Neural progenitor cell (in vitro differentiated cells): ENCODE measurements around the gene PSAPL1. TPM values are rescaled to one million over a fixed set of nuclear protein-coding genes. Genes with fewer than 3 reads are reported as not detected.

Experiments
- DNase-seq: peaks from one replicate; pipeline ENCODE4 v3.0.0-alpha.2; 2016; ENCODE audit warnings: low spot score
- H2AFZ ChIP-seq: fragments of 200-600 bp; sonication (generic); replicated peaks from 2 replicates; pipeline ENCODE4 v1.6.1; 2016; ENCODE audit warnings: antibody characterized with exemption
- H3F3A ChIP-seq: fragments of 200-600 bp; sonication (generic); 2 replicates; pipeline ENCODE4 v1.6.1; 2016; ENCODE audit warnings: antibody characterized with exemption, low read depth
- H3K27ac ChIP-seq: fragments of 200-600 bp; sonication (generic); 2 replicates; pipeline ENCODE4 v1.5.1; 2016; ENCODE audit warnings: mild to moderate bottlenecking
- H3K27me3 ChIP-seq: fragments of 200-600 bp; sonication (generic); 2 replicates; pipeline ENCODE4 v1.6.1; 2016; ENCODE audit warnings: mild to moderate bottlenecking, moderate library complexity
- H3K36me3 ChIP-seq: fragments of 200-600 bp; sonication (generic); 2 replicates; pipeline ENCODE4 v1.5.1; 2016
- H3K4me1 ChIP-seq: fragments of 200-600 bp; sonication (generic); 2 replicates; pipeline ENCODE4 v1.6.1; 2016; ENCODE audit warnings: mixed run types
- H3K4me2 ChIP-seq: fragments of 200-600 bp; sonication (generic); 2 replicates; pipeline ENCODE4 v1.6.1; 2016
- H3K4me3 ChIP-seq: fragments of 200-600 bp; sonication (generic); 2 replicates; pipeline ENCODE4 v1.5.1; 2016
- H3K79me2 ChIP-seq: fragments of 200-600 bp; sonication (generic); 2 replicates; pipeline ENCODE4 v1.6.1; 2016; ENCODE audit warnings: low read depth
- H3K9ac ChIP-seq: fragments of 200-600 bp; sonication (generic); 2 replicates; pipeline ENCODE4 v1.6.1; 2016
- H3K9me3 ChIP-seq: fragments of 200-600 bp; sonication (generic); 2 replicates; pipeline ENCODE4 v1.5.1; 2016; ENCODE audit warnings: low read depth
- H4K20me1 ChIP-seq: fragments of 200-600 bp; sonication (generic); 2 replicates; pipeline ENCODE4 v1.6.1; 2016; ENCODE audit warnings: low read depth
- H3K27ac Mint-ChIP-seq: 3 replicates; pipeline ENCODE4 v1.8.0; 2021; ENCODE audit warnings: mixed read lengths
- H3K27me3 Mint-ChIP-seq: 2 replicates; pipeline ENCODE4 v1.8.0; 2022; ENCODE audit warnings: low read depth, mild to moderate bottlenecking, inconsistent platforms, moderate library complexity, mixed read lengths; ENCODE audit not compliant: insufficient read depth
- H3K36me3 Mint-ChIP-seq: 3 replicates; pipeline ENCODE4 v1.8.0; 2021; ENCODE audit warnings: mixed read lengths
- H3K4me1 Mint-ChIP-seq: 3 replicates; pipeline ENCODE4 v1.8.0; 2021; ENCODE audit warnings: mixed read lengths
- H3K4me3 Mint-ChIP-seq: 3 replicates; pipeline ENCODE4 v1.8.0; 2021; ENCODE audit warnings: mild to moderate bottlenecking, moderate library complexity, mixed read lengths
- H3K9me3 Mint-ChIP-seq: 3 replicates; pipeline ENCODE4 v1.8.0; 2020; ENCODE audit warnings: mixed read lengths
- CTCF ChIP-seq: fragments of 200-600 bp; sonication (generic); IDR thresholded peaks from 2 replicates; pipeline ENCODE4 v1.5.1; 2017; ENCODE audit warnings: antibody characterized with exemption, mild to moderate bottlenecking
- EZH2 ChIP-seq: fragments of 200-600 bp; sonication (generic); IDR thresholded peaks from 2 replicates; pipeline ENCODE4 v1.6.1; 2017; ENCODE audit warnings: antibody characterized with exemption, mild to moderate bottlenecking, moderate library complexity
- EZH2phosphoT487 ChIP-seq: fragments of 200-600 bp; sonication (generic); IDR thresholded peaks from 2 replicates; pipeline ENCODE4 v1.6.1; 2017; ENCODE audit warnings: antibody characterized with exemption
- total RNA-seq: library from RNA; depleted of rRNA; stranded (reverse); fragments of >200 nt; gene quantifications from 2 replicates; pipeline ENCODE4 v1.2.3, GENCODE V29; 2015; ENCODE audit warnings: low replicate concordance

Gene PSAPL1
- total RNA-seq, 1 donor from 2014 or later: not detected

GRCh38 chr4:7447236-7447635 lies 12.5 kb upstream of the PSAPL1 start:
- Mint-ChIP-seq H3K27ac (peak overlapping the region; percentile 72), H3K4me3 (no peak overlapping the region), H3K36me3 (no peaks in the 10 kb centered on the region)

GRCh38 chr4:7444731-7445130 lies 10.0 kb upstream of the PSAPL1 start:
- H3K4me3 Mint-ChIP-seq: no peak overlapping the region
- DNase-seq: no peak
- no peak overlapping the region for H3K9ac ChIP-seq

More at GRCh38 chr4:7447236-7447635, 12.5 kb upstream of the PSAPL1 start:
- Mint-ChIP-seq H3K27me3 (peaks cover 7% of the 10 kb centered on the region), H3K4me1 (peaks cover 16% of the 10 kb centered on the region), H3K9me3 (peaks cover 3% of the 10 kb centered on the region)
- H3K4me2 ChIP-seq: no peak overlapping the region
- no peak overlapping the region for H2AFZ ChIP-seq
- no peak overlapping the region for H3K27ac ChIP-seq
- no peaks in the 10 kb centered on the region for H3K9me3 ChIP-seq
- TF ChIP-seq CTCF (no peak), EZH2phosphoT487 (no peak), EZH2 (no peak)
- H3K36me3 ChIP-seq: no peaks in the 10 kb centered on the region
- no peaks in the 10 kb centered on the region for H3K27me3 ChIP-seq
- no peak overlapping the region for H3K9ac ChIP-seq
- no peaks in the 10 kb centered on the region for H3K79me2 ChIP-seq
- peaks cover 6% of the 10 kb centered on the region for H4K20me1 ChIP-seq
- no peak overlapping the region for H3K4me3 ChIP-seq
- H3F3A ChIP-seq: no peaks in the 10 kb centered on the region
- H3K4me1 ChIP-seq: peaks cover 11% of the 10 kb centered on the region
- DNase-seq: no peak

GRCh38 chr4:7444314-7444713 lies 9.6 kb upstream of the PSAPL1 start:
- H3K79me2 ChIP-seq: no peaks in the 10 kb centered on the region
- Mint-ChIP-seq H3K27me3 (peaks cover 8% of the 10 kb centered on the region), H3K4me1 (peaks cover 16% of the 10 kb centered on the region), H3K9me3 (peaks cover 9% of the 10 kb centered on the region), H3K36me3 (peaks cover 2% of the 10 kb centered on the region), H3K27ac (peak overlapping the region; percentile 22), H3K4me3 (no peak overlapping the region)
- peaks cover 6% of the 10 kb centered on the region for H4K20me1 ChIP-seq
- H3K36me3 ChIP-seq: no peaks in the 10 kb centered on the region
- no peak overlapping the region for H3K9ac ChIP-seq
- H3K4me1 ChIP-seq: peaks cover 11% of the 10 kb centered on the region
- H3K27ac ChIP-seq: no peak overlapping the region
- H3K9me3 ChIP-seq: no peaks in the 10 kb centered on the region
- H2AFZ ChIP-seq: no peak overlapping the region
- TF ChIP-seq EZH2: no peak
- no peak for TF ChIP-seq EZH2phosphoT487
- TF ChIP-seq CTCF: no peak
- H3F3A ChIP-seq: no peaks in the 10 kb centered on the region
- no peak for DNase-seq
- H3K4me2 ChIP-seq: no peak overlapping the region
- H3K27me3 ChIP-seq: no peaks in the 10 kb centered on the region
- H3K4me3 ChIP-seq: no peak overlapping the region

More at GRCh38 chr4:7444731-7445130, 10.0 kb upstream of the PSAPL1 start:
- Mint-ChIP-seq H3K27ac (peak overlapping the region; percentile 22), H3K9me3 (peaks cover 5% of the 10 kb centered on the region), H3K36me3 (no peaks in the 10 kb centered on the region), H3K27me3 (peaks cover 10% of the 10 kb centered on the region), H3K4me1 (peaks cover 16% of the 10 kb centered on the region)
- TF ChIP-seq CTCF (no peak), EZH2 (no peak), EZH2phosphoT487 (no peak)
- Histone ChIP-seq H3K9me3 (no peaks in the 10 kb centered on the region), H3K4me1 (peaks cover 11% of the 10 kb centered on the region), H2AFZ (no peak overlapping the region), H3K4me3 (no peak overlapping the region), H3K27ac (no peak overlapping the region), H3K4me2 (no peak overlapping the region), H3K79me2 (no peaks in the 10 kb centered on the region), H3K36me3 (no peaks in the 10 kb centered on the region), H4K20me1 (peaks cover 6% of the 10 kb centered on the region), H3F3A (no peaks in the 10 kb centered on the region), H3K27me3 (no peaks in the 10 kb centered on the region)
